ENCODE data around the gene CPT1C.
A peak's percentile ranks its signal among the peaks of the same experiment; 100 is the strongest.

The CPT1C gene

GRCh38 chr19:49660338-49660961, 30.5 kb upstream of the CPT1C start:
- no peak for DNase-seq (ENCODE audit: low read depth in 2 of 2)

GRCh38 chr19:49662011-49662410, 28.9 kb upstream of the CPT1C start:
- no peak for DNase-seq (ENCODE audit: low read depth in 2 of 2)

GRCh38 chr19:49663224-49663623, 27.7 kb upstream of the CPT1C start:
- DNase-seq (ENCODE audit: low read depth in 2 of 2) = no peak

- DNase-seq (ENCODE audit: low read depth in 2 of 2) = peak; percentile 81 to 91
These were observed 26.5 kb upstream of the CPT1C start for GRCh38 chr19:49664171-49665035.

GRCh38 chr19:49665036-49665350, 25.9 kb upstream of the CPT1C start:
- no peak for DNase-seq (ENCODE audit: low read depth in 2 of 2)

- DNase-seq (ENCODE audit: low read depth in 2 of 2) = peak; percentile 98
These were observed 25.4 kb upstream of the CPT1C start, which contains the start of the genes BCL2L12 and IRF3 for GRCh38 chr19:49665351-49666119. Gene BCL2L12, plus strand, starts transcription at chr19:49665933. Its CDS starts 760 bp downstream, at chr19:49666693. Gene IRF3, minus strand, starts transcription at chr19:49665857. Its CDS starts 1,019 bp downstream, at chr19:49664838.

- DNase-seq (ENCODE audit: low read depth in 2 of 2) = no peak
These were observed 24.8 kb upstream of the CPT1C start for GRCh38 chr19:49666120-49666444.

GRCh38 chr19:49667473-49667872, 23.4 kb upstream of the CPT1C start:
- no peak for DNase-seq (ENCODE audit: low read depth in 2 of 2)

- DNase-seq (ENCODE audit: low read depth in 2 of 2) = no peak
These were observed 21.4 kb upstream of the CPT1C start for GRCh38 chr19:49669516-49669915.

GRCh38 chr19:49672131-49672919, 18.6 kb upstream of the CPT1C start:
- peak in 1 of 2 donors; percentile 68 for DNase-seq (ENCODE audit: low read depth in 2 of 2)

GRCh38 chr19:49676136-49676783, 14.7 kb upstream of the CPT1C start:
- DNase-seq (ENCODE audit: low read depth in 2 of 2) = no peak

GRCh38 chr19:49676784-49677230, 14.1 kb upstream of the CPT1C start:
- peak; percentile 99 for DNase-seq (ENCODE audit: low read depth in 2 of 2)

- DNase-seq (ENCODE audit: low read depth in 2 of 2) = no peak
These were observed 13.6 kb upstream of the CPT1C start, which contains the start of gene PRMT1 for GRCh38 chr19:49677231-49677900. Gene PRMT1, plus strand, starts transcription at chr19:49677271. Its CDS starts 10 bp downstream, at chr19:49677281.

- DNase-seq (ENCODE audit: low read depth in 2 of 2) = peak; percentile 73 to 74
These were observed 12.8 kb upstream of the CPT1C start for GRCh38 chr19:49677901-49678674.

- no peak for DNase-seq (ENCODE audit: low read depth in 2 of 2)
These were observed 11.7 kb upstream of the CPT1C start for GRCh38 chr19:49678985-49679770.

- no peak for DNase-seq (ENCODE audit: low read depth in 2 of 2)
These were observed 11.0 kb upstream of the CPT1C start for GRCh38 chr19:49679771-49680413.

GRCh38 chr19:49680421-49681351, 10.2 kb upstream of the CPT1C start:
- peak; percentile 84 to 94 for DNase-seq (ENCODE audit: low read depth in 2 of 2)
